ENCODE data around the gene NDUFS3. TPM values are rescaled to one million over a fixed set of nuclear protein-coding genes. Genes with fewer than 3 reads are reported as not detected.

NDUFS3 gene
- total RNA-seq, 2 experiments from 2014 or later: 129 to 138 TPM

DNA sequence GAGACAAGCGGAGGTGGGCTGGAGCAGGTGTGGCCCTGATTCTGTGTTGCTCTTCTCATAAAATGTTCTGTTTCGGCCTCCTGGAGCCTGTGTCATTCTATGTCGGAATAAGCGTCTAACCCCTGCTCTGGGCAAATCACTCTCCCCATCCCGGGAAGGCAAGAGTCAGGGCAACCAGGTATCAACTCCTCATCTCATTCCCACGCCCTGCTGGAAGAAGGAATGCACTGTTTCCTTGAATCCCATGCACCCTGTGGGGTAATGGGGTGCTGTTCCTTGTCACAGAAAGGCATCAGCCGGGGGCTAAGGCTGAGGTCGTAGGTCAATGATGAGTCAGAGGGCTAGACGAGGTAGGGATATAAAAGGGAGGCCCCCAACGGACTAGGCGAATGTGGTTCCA lies 10.2 kb downstream of the NDUFS3 start:
- TF ChIP-seq CTCF (IDR thresholded peaks at IDR 0.05): no peak
- no peak overlapping the region for H3K4me3 Mint-ChIP-seq
- peaks cover 3% of the 10 kb centered on the region for H3K36me3 Mint-ChIP-seq (ENCODE audit: low read depth)
- no peaks in the 10 kb centered on the region for H3K9me3 Mint-ChIP-seq
- no peak for DNase-seq
- peaks cover 19% of the 10 kb centered on the region for H3K27me3 Mint-ChIP-seq
- CTCF ChIA-PET: no interaction called here
- peaks cover 5% of the 10 kb centered on the region for H3K4me1 Mint-ChIP-seq (ENCODE audit: low read depth)
- no peak overlapping the region for H3K27ac Mint-ChIP-seq
- ATAC-seq: no peak
- intact Hi-C loops (cut with micrococcal nuclease): no loop called here
- POLR2A ChIA-PET: no interaction called here

DNA sequence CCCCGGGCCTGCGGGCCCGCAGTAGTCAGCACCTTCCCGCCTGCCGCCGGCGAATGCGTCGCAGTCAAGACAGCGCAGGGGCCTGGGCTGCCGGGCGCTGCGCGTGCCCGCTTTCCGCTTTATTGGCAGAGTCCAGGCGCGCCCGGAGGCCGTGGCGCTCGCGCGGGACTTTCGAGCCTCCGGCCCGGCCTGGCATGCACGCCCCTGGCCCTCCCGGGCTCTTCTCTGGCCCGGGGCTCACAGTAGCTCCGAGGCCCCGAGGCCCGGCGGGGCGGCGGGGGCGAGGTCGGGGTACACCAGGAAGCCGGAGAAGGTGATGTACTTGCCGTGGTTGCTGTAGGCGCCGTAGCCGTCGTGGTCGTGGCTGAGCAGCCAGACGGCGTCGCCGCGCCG lies 10.7 kb downstream of the NDUFS3 start:
- intact Hi-C loops (cut with micrococcal nuclease): no loop called here
- no peak for ATAC-seq

DNA sequence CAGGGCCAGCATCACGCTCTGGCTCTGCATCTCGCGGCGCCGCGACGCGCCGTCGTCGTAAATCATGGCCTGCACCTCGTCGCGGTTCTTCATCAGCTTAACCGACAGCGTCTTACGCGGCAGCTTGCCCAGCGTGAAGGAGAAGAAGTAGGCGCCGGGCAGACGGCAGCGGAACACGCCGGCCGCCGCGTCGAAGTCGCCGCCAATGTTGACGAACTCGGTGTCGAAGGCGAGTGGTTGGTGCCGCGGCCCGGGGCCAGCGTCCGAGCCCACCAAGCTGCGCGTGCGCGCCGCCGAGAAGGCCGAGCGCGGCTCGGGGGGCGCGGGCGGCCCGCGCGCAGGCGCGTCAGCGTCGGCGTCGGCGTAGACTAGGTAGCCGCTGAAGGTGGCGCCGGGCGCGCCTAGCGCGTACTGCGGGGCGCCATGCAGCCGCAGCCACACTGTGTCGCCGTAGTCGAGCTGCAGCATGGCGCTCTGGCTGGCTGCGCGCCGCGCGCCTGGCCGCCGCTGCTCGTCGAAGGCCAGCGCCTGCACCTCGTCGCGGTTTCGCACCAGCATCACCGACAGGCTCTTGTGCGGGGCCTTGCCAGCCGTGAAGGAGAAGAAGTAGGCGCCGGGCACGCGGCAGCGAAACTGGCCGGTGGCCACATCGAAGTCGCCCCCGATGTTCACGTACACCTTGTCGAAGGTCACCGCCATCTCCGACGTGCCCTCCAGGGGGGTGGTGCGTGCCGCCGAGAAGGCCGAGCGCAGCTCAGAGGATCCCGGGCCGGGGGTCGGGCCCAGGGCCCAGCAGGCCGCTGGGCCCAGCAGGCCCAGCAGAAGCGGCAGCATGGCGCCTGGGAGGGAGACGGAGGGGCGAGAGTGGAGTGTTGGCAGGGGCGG lies 11.3 kb downstream of the NDUFS3 start:
- H3K27me3 Mint-ChIP-seq: peaks cover 25% of the 10 kb centered on the region
- intact Hi-C loops (cut with micrococcal nuclease): no loop called here
- ATAC-seq (no peak), DNase-seq (no peak)
- no peaks in the 10 kb centered on the region for H3K36me3 Mint-ChIP-seq (ENCODE audit: low read depth)
- peaks cover 5% of the 10 kb centered on the region for H3K4me1 Mint-ChIP-seq (ENCODE audit: low read depth)
- TF ChIP-seq CTCF (IDR thresholded peaks at IDR 0.05): no peak
- CTCF ChIA-PET: no interaction called here
- no peak overlapping the region for H3K4me3 Mint-ChIP-seq
- H3K27ac Mint-ChIP-seq: no peak overlapping the region
- POLR2A ChIA-PET: no interaction called here
- no peaks in the 10 kb centered on the region for H3K9me3 Mint-ChIP-seq

More for the DNA sequence above, 10.7 kb downstream of the NDUFS3 start:
- TF ChIP-seq CTCF (IDR thresholded peaks at IDR 0.05): no peak
- Mint-ChIP-seq H3K4me1 (ENCODE audit: low read depth) (peaks cover 5% of the 10 kb centered on the region), H3K27me3 (peaks cover 22% of the 10 kb centered on the region), H3K27ac (no peak overlapping the region), H3K9me3 (no peaks in the 10 kb centered on the region), H3K36me3 (ENCODE audit: low read depth) (no peaks in the 10 kb centered on the region), H3K4me3 (no peak overlapping the region)
- ChIA-PET POLR2A (no interaction called here), CTCF (no interaction called here)
- no peak for DNase-seq

- H3K4me1 Mint-ChIP-seq (ENCODE audit: low read depth): peaks cover 5% of the 10 kb centered on the region
- intact Hi-C loops (cut with micrococcal nuclease): no loop called here
- DNase-seq (no peak), ATAC-seq (peak; percentile 50)
- H3K27me3 Mint-ChIP-seq: peaks cover 29% of the 10 kb centered on the region
- POLR2A ChIA-PET: interaction anchor here (1.5 kb wide), 1 partner anchor 10 kb away, joined by 3 read pairs; no protein-coding TSS in a partner anchor
- no peaks in the 10 kb centered on the region for H3K36me3 Mint-ChIP-seq (ENCODE audit: low read depth)
- no peak overlapping the region for H3K27ac Mint-ChIP-seq
- no peak overlapping the region for H3K4me3 Mint-ChIP-seq
- no peak for TF ChIP-seq CTCF (IDR thresholded peaks at IDR 0.05)
- CTCF ChIA-PET: interaction anchor here (1.3 kb wide), 1 partner anchor 10 kb away, joined by 3 read pairs; no protein-coding TSS in a partner anchor
- no peaks in the 10 kb centered on the region for H3K9me3 Mint-ChIP-seq
These were observed 12.9 kb downstream of the NDUFS3 start for GRCh38 chr11:47591764-47592163.

DNA sequence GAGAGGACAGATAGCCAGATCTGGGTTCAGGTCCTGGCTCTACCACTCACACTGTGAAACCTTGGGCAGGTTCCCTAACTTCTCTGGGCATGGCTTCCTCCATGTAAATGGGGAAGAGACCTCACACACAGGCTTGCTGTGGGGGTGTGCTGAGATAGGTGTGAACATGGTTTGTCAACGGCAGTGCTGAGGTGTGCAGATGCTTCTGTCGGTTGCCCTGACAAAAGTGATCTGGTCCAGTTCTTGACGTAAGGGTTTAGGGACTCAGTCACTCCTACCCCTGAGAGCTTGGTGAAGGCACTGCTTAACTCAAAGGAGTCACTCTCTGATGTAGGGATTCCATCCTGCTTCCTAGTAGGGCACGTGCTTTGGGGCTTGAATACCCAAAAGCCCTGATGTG lies 13.4 kb downstream of the NDUFS3 start:
- Mint-ChIP-seq H3K4me1 (ENCODE audit: low read depth) (peaks cover 5% of the 10 kb centered on the region), H3K4me3 (no peak overlapping the region)
- peak; percentile 47 for ATAC-seq

More for the DNA sequence above, 13.4 kb downstream of the NDUFS3 start:
- Mint-ChIP-seq H3K9me3 (no peaks in the 10 kb centered on the region), H3K27ac (no peak overlapping the region), H3K36me3 (ENCODE audit: low read depth) (no peaks in the 10 kb centered on the region), H3K27me3 (peaks cover 29% of the 10 kb centered on the region)
- CTCF ChIA-PET: interaction anchor here (1.3 kb wide), 1 partner anchor 10 kb away, joined by 3 read pairs; no protein-coding TSS in a partner anchor
- intact Hi-C loops (cut with micrococcal nuclease): no loop called here
- TF ChIP-seq CTCF (IDR thresholded peaks at IDR 0.05): no peak
- POLR2A ChIA-PET: interaction anchor here (0.7 to 1.5 kb wide), 3 partner anchors 10 to 19 kb away, joined by 3 to 4 read pairs (median 3); no protein-coding TSS in a partner anchor
- no peak for DNase-seq

Measured in activated CD8-positive, alpha-beta T cell treated with anti-CD3 and anti-CD28 coated beads for 36 hours (primary cell).